HepG2 (cell line): ENCODE measurements around the gene TUBAL3. TPM values are rescaled to one million over a fixed set of nuclear protein-coding genes. Genes with fewer than 3 reads are reported as not detected.

Source experiments
- DNMT1 ChIP-seq: sonication (generic); formaldehyde crosslinking; IDR thresholded peaks from 2 replicates; pipeline ENCODE4 v1.5.1; 2020; ENCODE audit warnings: mild to moderate bottlenecking, missing genetic modification reagents
- HMGXB4 ChIP-seq, 2 experiments: sonication (generic) in 1 of 2; formaldehyde crosslinking in 1 of 2; IDR thresholded peaks; 2 replicates each; pipeline versions ENCODE4 v1.4.0 to v1.6.1; 2018 to 2020; ENCODE audit warnings: missing genetic modification reagents in 2 of 2, borderline replicate concordance in 1 of 2, low read depth in 1 of 2, mild to moderate bottlenecking in 1 of 2, missing biosample characterization in 1 of 2
- KLF13 ChIP-seq: sonication (generic); formaldehyde crosslinking; IDR thresholded peaks from 2 replicates; pipeline ENCODE4 v1.4.0; 2020; ENCODE audit warnings: mild to moderate bottlenecking, missing genetic modification reagents
- NFYC ChIP-seq: IDR thresholded peaks from 2 replicates; pipeline ENCODE4 v1.6.1; 2016; ENCODE audit warnings: missing genetic modification reagents, missing compliant biosample characterization
- PATZ1 ChIP-seq: sonication (generic); formaldehyde crosslinking; IDR thresholded peaks from 2 replicates; pipeline ENCODE4 v1.4.0; 2020; ENCODE audit warnings: missing genetic modification reagents
- SAP130 ChIP-seq: IDR thresholded peaks from 2 replicates; pipeline ENCODE4 v1.6.1; 2016; ENCODE audit warnings: low read depth
- SRSF9 ChIP-seq: fragments of 200-400 bp; formaldehyde crosslinking; IDR thresholded peaks from 2 replicates; pipeline ENCODE4 v1.6.1; 2018; ENCODE audit warnings: borderline replicate concordance, mild to moderate bottlenecking, low read depth, low read length; ENCODE audit not compliant: insufficient read depth, poor library complexity, severe bottlenecking
- TEAD3 ChIP-seq: optimal IDR thresholded peaks from 2 replicates; pipeline ENCODE3; 2016; ENCODE audit warnings: borderline replicate concordance
- ZFY ChIP-seq: sonication (generic); formaldehyde crosslinking; IDR thresholded peaks from 2 replicates; pipeline ENCODE4 v1.4.0; 2020; ENCODE audit warnings: missing genetic modification reagents
- ZGPAT ChIP-seq: IDR thresholded peaks from 2 replicates; pipeline ENCODE4 v1.6.1; 2016; ENCODE audit warnings: mild to moderate bottlenecking
- ZNF281 ChIP-seq: sonication (generic); formaldehyde crosslinking; IDR thresholded peaks from 2 replicates; pipeline ENCODE4 v1.4.0; 2020; ENCODE audit warnings: missing genetic modification reagents, borderline replicate concordance
- ZNF343 ChIP-seq: sonication (generic); formaldehyde crosslinking; IDR thresholded peaks from 2 replicates; pipeline ENCODE4 v1.4.0; 2020; ENCODE audit warnings: mild to moderate bottlenecking, missing genetic modification reagents
- ZNF556 ChIP-seq: sonication (generic); formaldehyde crosslinking; IDR thresholded peaks from 2 replicates; pipeline ENCODE4 v1.4.0; 2020; ENCODE audit warnings: mild to moderate bottlenecking, missing genetic modification reagents, borderline replicate concordance
- ZNF614 ChIP-seq: IDR thresholded peaks from 2 replicates; pipeline ENCODE4 v1.6.1; 2018; ENCODE audit warnings: missing biosample characterization, missing genetic modification reagents, inconsistent platforms, borderline replicate concordance
- ZSCAN21 ChIP-seq: sonication (generic); formaldehyde crosslinking; IDR thresholded peaks from 2 replicates; pipeline ENCODE4 v1.8.0; 2022; ENCODE audit warnings: mild to moderate bottlenecking, missing genetic modification reagents, moderate library complexity, borderline replicate concordance
- ZXDC ChIP-seq: sonication (generic); formaldehyde crosslinking; IDR thresholded peaks from 2 replicates; pipeline ENCODE4 v1.5.0; 2020; ENCODE audit warnings: mild to moderate bottlenecking, missing genetic modification reagents
- polyA plus RNA-seq, 8 experiments: library from polyadenylated mRNA; depleted of rRNA in 3 of 8; stranded (reverse) in 7 of 8; unstranded in 1 of 8; fragments of >200 nt; fragmentation: Illumina TruSeq in 4 of 8; extraction: Trizol in 4 of 8; gene quantifications; 2 replicates each; pipeline versions ENCODE4 v1.2.1 to v1.2.3, GENCODE V29; 2011 to 2016; ENCODE audit warnings: low read depth in 4 of 8, missing spikeins in 1 of 8, mixed read lengths in 1 of 8; ENCODE audit not compliant: insufficient read depth in 1 of 8
- total RNA-seq, 5 experiments: library from RNA; depleted of rRNA; stranded (reverse); fragments of >200 nt; fragmentation: Illumina TruSeq; extraction: Trizol; gene quantifications; 2 replicates each; pipeline ENCODE4 v1.2.3, GENCODE V29; 2016; ENCODE audit warnings: low read depth in 1 of 5

The TUBAL3 gene
- total and polyA plus RNA-seq, 2 of the 13 experiments (the other 11 are each of a cell fraction or from before 2014, with no cell fraction given), result 0.07 to 0.26 TPM

- TF ChIP-seq ZXDC (CRISPR knock-in tag) (no peak), ZSCAN21 (CRISPR knock-in tag) (peak; percentile 56; the same call in 1 of the 2 replicates), SAP130 (CRISPR knock-in tag) (peak; percentile 99), ZNF343 (CRISPR knock-in tag) (peak; percentile 66; the same call in 1 of the 2 replicates), NFYC (peak; percentile 94), DNMT1 (CRISPR knock-in tag) (no peak), SRSF9 (no peak), ZNF614 (0 out of 2 replicates have a peak, but pooled peaks have one; percentile 27), ZFY (peak; percentile 76), HMGXB4 (CRISPR knock-in tag; IDR thresholded peaks at IDR 0.05; ENCODE audit: borderline replicate concordance in 1 of 2, low read depth in 1 of 2) (peak in 1 of 2 experiments; percentile 70; a peak in 2 of 4 replicates), ZNF281 (CRISPR knock-in tag) (peak; percentile 77), ZGPAT (CRISPR knock-in tag) (peak; percentile 64; the same call in 1 of the 2 replicates), KLF13 (CRISPR knock-in tag) (0 out of 2 replicates have a peak, but pooled peaks have one; percentile 35), PATZ1 (CRISPR knock-in tag) (0 out of 2 replicates have a peak, but pooled peaks have one; percentile 20), ZNF556 (CRISPR knock-in tag) (peak; percentile 73; the same call in 1 of the 2 replicates), TEAD3 (CRISPR knock-in tag) (peak; percentile 28)
Measured at GRCh38 chr10:5412277-5412941, 7.8 kb upstream of the TUBAL3 start, which contains the start of gene NET1 (continued).
